HepG2 (cell line): ENCODE results near the gene CHCHD6. TPM values are rescaled to one million over a fixed set of nuclear protein-coding genes. Genes with fewer than 3 reads are reported as not detected.
A peak's percentile ranks its signal among the peaks of the same experiment; 100 is the strongest.

Experiments
- FOXJ3 ChIP-seq: sonication (generic); formaldehyde crosslinking; IDR thresholded peaks from 2 replicates; pipeline ENCODE4 v1.4.0; 2020; ENCODE audit warnings: missing genetic modification reagents, mild to moderate bottlenecking, borderline replicate concordance
- IKZF4 ChIP-seq: sonication (generic); formaldehyde crosslinking; IDR thresholded peaks from 2 replicates; pipeline ENCODE4 v1.5.1; 2020; ENCODE audit warnings: borderline replicate concordance, mild to moderate bottlenecking, low read depth, missing genetic modification reagents; ENCODE audit errors: not compliant biosample characterization
- MYPOP ChIP-seq: sonication (generic); formaldehyde crosslinking; IDR thresholded peaks from 2 replicates; pipeline ENCODE4 v1.8.1; 2023; ENCODE audit warnings: mild to moderate bottlenecking, moderate library complexity, missing genetic modification reagents
- PAF1 ChIP-seq: IDR thresholded peaks from 2 replicates; pipeline ENCODE4 v1.6.1; 2016; ENCODE audit warnings: missing genetic modification reagents, missing compliant biosample characterization
- RBAK ChIP-seq: sonication (generic); formaldehyde crosslinking; IDR thresholded peaks from 2 replicates; pipeline ENCODE4 v1.5.1; 2020; ENCODE audit warnings: mild to moderate bottlenecking, missing genetic modification reagents
- REL ChIP-seq: sonication (generic); formaldehyde crosslinking; conservative IDR thresholded peaks from 2 replicates; pipeline ENCODE4 v1.8.0; 2022; ENCODE audit warnings: mild to moderate bottlenecking, missing genetic modification reagents, moderate library complexity
- REXO4 ChIP-seq: sonication (generic); formaldehyde crosslinking; IDR thresholded peaks from 2 replicates; pipeline ENCODE4 v1.8.0; 2022; ENCODE audit warnings: missing genetic modification reagents, mild to moderate bottlenecking, borderline replicate concordance
- SNAPC2 ChIP-seq: sonication (generic); formaldehyde crosslinking; IDR thresholded peaks from 2 replicates; pipeline ENCODE4 v1.8.1; 2022; ENCODE audit warnings: mild to moderate bottlenecking, missing genetic modification reagents
- STAT5B ChIP-seq: sonication (generic); formaldehyde crosslinking; IDR thresholded peaks from 2 replicates; pipeline ENCODE4 v1.4.0; 2020; ENCODE audit warnings: missing genetic modification reagents
- U2AF1 ChIP-seq: fragments of 200-400 bp; formaldehyde crosslinking; optimal IDR thresholded peaks from 2 replicates; pipeline ENCODE3; 2017; ENCODE audit warnings: mild to moderate bottlenecking, low read depth, low read length
- ZC3H13 ChIP-seq: sonication (generic); formaldehyde crosslinking; IDR thresholded peaks from 2 replicates; pipeline ENCODE4 v1.8.1; 2023; ENCODE audit warnings: mild to moderate bottlenecking, missing genetic modification reagents, moderate library complexity
- ZEB1 ChIP-seq: IDR thresholded peaks from 2 replicates; pipeline ENCODE4 v1.6.1; 2012; ENCODE audit warnings: mild to moderate bottlenecking, low read depth, inconsistent platforms; ENCODE audit not compliant: insufficient replicate concordance
- ZKSCAN8 ChIP-seq: IDR thresholded peaks from 2 replicates; pipeline ENCODE4 v1.6.1; 2016; ENCODE audit warnings: borderline replicate concordance, missing genetic modification reagents, missing compliant biosample characterization
- ZNF121 ChIP-seq: sonication (generic); formaldehyde crosslinking; IDR thresholded peaks from 2 replicates; pipeline ENCODE4 v1.5.0; 2020; ENCODE audit warnings: mild to moderate bottlenecking, missing genetic modification reagents
- ZNF143 ChIP-seq: sonication (generic); formaldehyde crosslinking; IDR thresholded peaks from 2 replicates; pipeline ENCODE4 v1.4.0; 2020; ENCODE audit warnings: missing genetic modification reagents
- ZNF281 ChIP-seq: sonication (generic); formaldehyde crosslinking; IDR thresholded peaks from 2 replicates; pipeline ENCODE4 v1.4.0; 2020; ENCODE audit warnings: missing genetic modification reagents, borderline replicate concordance
- ZNF451 ChIP-seq: sonication (generic); formaldehyde crosslinking; IDR thresholded peaks from 2 replicates; pipeline ENCODE4 v1.5.0; 2020; ENCODE audit warnings: mild to moderate bottlenecking, missing genetic modification reagents
- ZNF512B ChIP-seq: sonication (generic); formaldehyde crosslinking; IDR thresholded peaks from 2 replicates; pipeline ENCODE4 v1.5.1; 2020; ENCODE audit warnings: missing genetic modification reagents, mild to moderate bottlenecking, borderline replicate concordance
- polyA plus RNA-seq, 8 experiments: library from polyadenylated mRNA; depleted of rRNA in 3 of 8; stranded (reverse) in 7 of 8; unstranded in 1 of 8; fragments of >200 nt; fragmentation: Illumina TruSeq in 4 of 8; extraction: Trizol in 4 of 8; gene quantifications; 2 replicates each; pipeline versions ENCODE4 v1.2.1 to v1.2.3, GENCODE V29; 2011 to 2016; ENCODE audit warnings: low read depth in 4 of 8, missing spikeins in 1 of 8, mixed read lengths in 1 of 8; ENCODE audit not compliant: insufficient read depth in 1 of 8
- total RNA-seq, 5 experiments: library from RNA; depleted of rRNA; stranded (reverse); fragments of >200 nt; fragmentation: Illumina TruSeq; extraction: Trizol; gene quantifications; 2 replicates each; pipeline ENCODE4 v1.2.3, GENCODE V29; 2016; ENCODE audit warnings: low read depth in 1 of 5
- TF ChIP-seq, protein P1 (sequence below): sonication (generic); formaldehyde crosslinking; IDR thresholded peaks from 2 replicates; pipeline ENCODE4 v1.4.0; 2020; ENCODE audit warnings: mild to moderate bottlenecking, low read depth, missing genetic modification reagents
- TF ChIP-seq, protein P2 (sequence below): IDR thresholded peaks from 2 replicates; pipeline ENCODE4 v1.6.1; 2016; ENCODE audit warnings: missing compliant biosample characterization, missing genetic modification reagents, borderline replicate concordance

Gene CHCHD6
- total and polyA plus RNA-seq, 2 of the 13 experiments (the other 11 are each of a cell fraction or from before 2014, with no cell fraction given): 20.3 to 20.8 TPM

- TF ChIP-seq PAF1 (CRISPR knock-in tag) (no peak), ZEB1 (no peak), ZNF512B (CRISPR knock-in tag) (no peak), SNAPC2 (CRISPR knock-in tag) (no peak), ZNF281 (no peak; the same call in 1 of the 2 replicates), REXO4 (no peak; the same call in 1 of the 2 replicates), MYPOP (no peak), RBAK (CRISPR knock-in tag) (no peak), STAT5B (no peak), ZNF121 (CRISPR knock-in tag) (no peak), ZNF451 (peak; percentile 87; the same call in 1 of the 2 replicates), REL (CRISPR knock-in tag) (peak; percentile 26; the same call in 1 of the 2 replicates), ZKSCAN8 (CRISPR knock-in tag) (no peak), ZNF143 (CRISPR knock-in tag) (no peak), U2AF1 (no peak), ZC3H13 (CRISPR knock-in tag) (no peak), FOXJ3 (CRISPR knock-in tag) (no peak), IKZF4 (CRISPR knock-in tag) (peak; percentile 83)
- TF ChIP-seq, protein P1, sequence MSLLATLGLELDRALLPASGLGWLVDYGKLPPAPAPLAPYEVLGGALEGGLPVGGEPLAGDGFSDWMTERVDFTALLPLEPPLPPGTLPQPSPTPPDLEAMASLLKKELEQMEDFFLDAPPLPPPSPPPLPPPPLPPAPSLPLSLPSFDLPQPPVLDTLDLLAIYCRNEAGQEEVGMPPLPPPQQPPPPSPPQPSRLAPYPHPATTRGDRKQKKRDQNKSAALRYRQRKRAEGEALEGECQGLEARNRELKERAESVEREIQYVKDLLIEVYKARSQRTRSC: no peak
- TF ChIP-seq, protein P2, sequence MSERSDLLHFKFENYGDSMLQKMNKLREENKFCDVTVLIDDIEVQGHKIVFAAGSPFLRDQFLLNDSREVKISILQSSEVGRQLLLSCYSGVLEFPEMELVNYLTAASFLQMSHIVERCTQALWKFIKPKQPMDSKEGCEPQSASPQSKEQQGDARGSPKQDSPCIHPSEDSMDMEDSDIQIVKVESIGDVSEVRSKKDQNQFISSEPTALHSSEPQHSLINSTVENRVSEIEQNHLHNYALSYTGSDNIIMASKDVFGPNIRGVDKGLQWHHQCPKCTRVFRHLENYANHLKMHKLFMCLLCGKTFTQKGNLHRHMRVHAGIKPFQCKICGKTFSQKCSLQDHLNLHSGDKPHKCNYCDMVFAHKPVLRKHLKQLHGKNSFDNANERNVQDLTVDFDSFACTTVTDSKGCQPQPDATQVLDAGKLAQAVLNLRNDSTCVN: no peak
Measured at GRCh38 chr3:126654571-126655383, 49.3 kb upstream of the CHCHD6 start, which contains the start of gene TXNRD3 (continued).
